GM20000 (cell line): ENCODE results near the gene HTRA2.
A peak's percentile ranks its signal among the peaks of the same experiment; 100 is the strongest.

ENCODE experiments used
- DNase-seq: peaks from one replicate; pipeline ENCODE4 v3.0.0; 2012; ENCODE audit warnings: low spot score
- CTCF ChIP-seq: IDR thresholded peaks from 2 replicates; pipeline ENCODE4 v1.5.1; 2012; ENCODE audit warnings: mild to moderate bottlenecking, control low read depth; ENCODE audit errors: extremely low read depth, missing control alignments

The HTRA2 gene

GRCh38 chr2:74497777-74498499 is 31.8 kb upstream of the HTRA2 start:
- TF ChIP-seq CTCF = no peak
- peak; percentile 55 for DNase-seq

- no peak for TF ChIP-seq CTCF
- DNase-seq = peak; percentile 49
Measured at GRCh38 chr2:74498500-74499266, 31.1 kb upstream of the HTRA2 start.

- DNase-seq = peak; percentile 41
- no peak for TF ChIP-seq CTCF
Measured at GRCh38 chr2:74499267-74499939, 30.3 kb upstream of the HTRA2 start, which contains the start of gene LBX2. LBX2 (minus strand) TSS chr2:74499603; CDS start chr2:74499537, 66 bp downstream.

GRCh38 chr2:74499940-74500577 is 29.7 kb upstream of the HTRA2 start:
- no peak for DNase-seq
- no peak for TF ChIP-seq CTCF

GRCh38 chr2:74500578-74500946 is 29.2 kb upstream of the HTRA2 start:
- no peak for DNase-seq
- no peak for TF ChIP-seq CTCF

GRCh38 chr2:74501335-74502071 is 28.2 kb upstream of the HTRA2 start:
- TF ChIP-seq CTCF = no peak

More at GRCh38 chr2:74501335-74502071, 28.2 kb upstream of the HTRA2 start:
- DNase-seq = peak; percentile 25
